ENCODE results near the gene TOGARAM2. TPM values are rescaled to one million over a fixed set of nuclear protein-coding genes. Genes with fewer than 3 reads are reported as not detected.

TOGARAM2 gene
- total RNA-seq, 1 donor from 2014 or later: 0.13 TPM

- no peak for DNase-seq (ENCODE audit: low read depth in 2 of 2)
These were observed 72.1 kb downstream of the TOGARAM2 start for GRCh38 chr2:29053223-29053622.

- no peak for DNase-seq (ENCODE audit: low read depth in 2 of 2)
These were observed 72.7 kb downstream of the TOGARAM2 start for GRCh38 chr2:29053670-29054400.

- DNase-seq (ENCODE audit: low read depth in 2 of 2): no peak
These were observed 73.3 kb downstream of the TOGARAM2 start for GRCh38 chr2:29054430-29054829.

- DNase-seq (ENCODE audit: low read depth in 2 of 2): no peak
These were observed 74.5 kb downstream of the TOGARAM2 start for GRCh38 chr2:29055601-29056000.

GRCh38 chr2:29056452-29056851 is 75.4 kb downstream of the TOGARAM2 start:
- no peak for DNase-seq (ENCODE audit: low read depth in 2 of 2)

- DNase-seq (ENCODE audit: low read depth in 2 of 2): no peak
These were observed 75.9 kb downstream of the TOGARAM2 start for GRCh38 chr2:29057006-29057405.

GRCh38 chr2:29059624-29060023 is 78.5 kb downstream of the TOGARAM2 start:
- no peak for DNase-seq (ENCODE audit: low read depth in 2 of 2)

GRCh38 chr2:29060441-29060840 is 79.3 kb downstream of the TOGARAM2 start:
- DNase-seq (ENCODE audit: low read depth in 2 of 2): no peak

- DNase-seq (ENCODE audit: low read depth in 2 of 2): no peak
These were observed 80.1 kb downstream of the TOGARAM2 start for GRCh38 chr2:29061176-29061575.

- no peak for DNase-seq (ENCODE audit: low read depth in 2 of 2)
These were observed 80.5 kb downstream of the TOGARAM2 start for GRCh38 chr2:29061616-29062015.

GRCh38 chr2:29062371-29062770 is 81.3 kb downstream of the TOGARAM2 start:
- DNase-seq (ENCODE audit: low read depth in 2 of 2): no peak

GRCh38 chr2:29063056-29063455 is 82.0 kb downstream of the TOGARAM2 start:
- DNase-seq (ENCODE audit: low read depth in 2 of 2): no peak

- no peak for DNase-seq (ENCODE audit: low read depth in 2 of 2)
These were observed 82.7 kb downstream of the TOGARAM2 start for GRCh38 chr2:29063646-29064345.

- no peak for DNase-seq (ENCODE audit: low read depth in 2 of 2)
These were observed 83.2 kb downstream of the TOGARAM2 start for GRCh38 chr2:29064346-29064715.

- no peak for DNase-seq (ENCODE audit: low read depth in 2 of 2)
These were observed 83.6 kb downstream of the TOGARAM2 start for GRCh38 chr2:29064746-29065067.

- DNase-seq (ENCODE audit: low read depth in 2 of 2): no peak
These were observed 84.1 kb downstream of the TOGARAM2 start for GRCh38 chr2:29065068-29065811.

- no peak for DNase-seq (ENCODE audit: low read depth in 2 of 2)
These were observed 85.3 kb downstream of the TOGARAM2 start for GRCh38 chr2:29066271-29066860.

GRCh38 chr2:29066997-29067605 is 86.0 kb downstream of the TOGARAM2 start:
- DNase-seq (ENCODE audit: low read depth in 2 of 2): no peak

- DNase-seq (ENCODE audit: low read depth in 2 of 2): no peak
These were observed 87.4 kb downstream of the TOGARAM2 start for GRCh38 chr2:29068513-29068912.

- DNase-seq (ENCODE audit: low read depth in 2 of 2): no peak
These were observed 89.4 kb downstream of the TOGARAM2 start for GRCh38 chr2:29070526-29070925.

- DNase-seq (ENCODE audit: low read depth in 2 of 2): no peak
These were observed 90.2 kb downstream of the TOGARAM2 start for GRCh38 chr2:29071032-29071975.
